HG02798 (cell line): ENCODE results near the gene BLVRA.

Experiments used
- ATAC-seq: cut with Tn5 transposase; IDR thresholded peaks from one replicate; pipeline ENCODE4 v1.9.1; 2021; ENCODE audit warnings: mild to moderate bottlenecking; ENCODE audit not compliant: unreplicated experiment, poor library complexity

Gene BLVRA

GRCh38 chr7:43849047-43849446 lies 90.6 kb downstream of the BLVRA start:
- ATAC-seq, result no peak

GRCh38 chr7:43850348-43851116 lies 92.1 kb downstream of the BLVRA start:
- ATAC-seq, result peak; percentile 54

- ATAC-seq, result no peak
These were observed 93.3 kb downstream of the BLVRA start for GRCh38 chr7:43851805-43852204.

- ATAC-seq, result no peak
These were observed 96.7 kb downstream of the BLVRA start for GRCh38 chr7:43855176-43855575.

- ATAC-seq, result no peak
These were observed 97.8 kb downstream of the BLVRA start for GRCh38 chr7:43856316-43856715.
